Left renal pelvis (tissue), 4 donors: Measurements from ENCODE around the gene PCDHGA7. TPM values are rescaled to one million over a fixed set of nuclear protein-coding genes. Genes with fewer than 3 reads are reported as not detected.
"Not testable (repeated sequence)": the region's sequence is repeated elsewhere in the genome, so short reads cannot be mapped to it uniquely, and the experiment has no call there.

Source experiments
- DNase-seq, 4 donors: peaks; one replicate each; pipeline ENCODE4 v3.0.0-alpha.2; 2013; ENCODE audit warnings: low read depth in 4 of 4, low spot score in 3 of 4
- polyA plus RNA-seq, 4 donors: library from polyadenylated mRNA; unstranded; fragments of 120-200 nt; gene quantifications; one replicate each; pipeline ENCODE4 v1.2.1, GENCODE V29; 2013; ENCODE audit not compliant: insufficient read length in 4 of 4

The PCDHGA7 gene
- polyA plus RNA-seq, 4 donors, result 1.8 to 2.5 (median 2.1) TPM

DNA sequence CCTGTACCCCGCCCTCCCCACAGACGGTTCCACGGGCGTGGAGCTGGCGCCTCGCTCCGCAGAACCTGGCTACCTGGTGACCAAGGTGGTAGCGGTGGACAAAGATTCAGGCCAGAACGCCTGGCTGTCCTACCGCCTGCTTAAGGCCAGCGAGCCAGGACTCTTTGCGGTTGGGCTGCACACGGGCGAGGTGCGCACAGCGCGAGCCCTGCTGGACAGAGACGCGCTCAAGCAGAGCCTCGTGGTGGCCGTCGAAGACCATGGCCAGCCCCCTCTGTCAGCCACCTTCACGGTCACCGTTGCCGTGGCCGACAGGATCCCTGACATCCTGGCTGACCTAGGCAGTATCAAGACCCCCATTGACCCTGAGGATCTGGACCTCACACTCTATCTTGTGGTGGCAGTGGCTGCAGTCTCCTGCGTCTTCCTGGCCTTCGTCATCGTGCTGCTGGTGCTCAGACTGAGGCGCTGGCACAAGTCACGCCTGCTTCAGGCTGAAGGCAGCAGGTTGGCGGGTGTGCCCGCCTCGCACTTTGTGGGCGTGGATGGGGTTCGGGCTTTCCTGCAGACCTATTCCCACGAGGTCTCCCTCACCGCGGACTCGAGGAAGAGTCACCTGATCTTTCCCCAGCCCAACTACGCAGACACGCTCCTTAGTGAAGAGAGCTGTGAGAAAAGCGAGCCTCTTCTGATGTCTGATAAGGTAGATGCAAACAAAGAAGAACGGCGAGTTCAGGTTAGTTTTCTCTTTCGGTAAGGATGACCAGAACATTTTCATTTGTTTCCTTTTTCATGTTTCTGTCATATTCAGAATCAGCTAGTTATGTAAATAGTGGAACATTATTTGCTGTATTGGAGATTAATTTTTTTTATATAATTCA, 16.3 kb upstream of the PCDHGA7 start:
- DNase-seq, result no peak

DNA sequence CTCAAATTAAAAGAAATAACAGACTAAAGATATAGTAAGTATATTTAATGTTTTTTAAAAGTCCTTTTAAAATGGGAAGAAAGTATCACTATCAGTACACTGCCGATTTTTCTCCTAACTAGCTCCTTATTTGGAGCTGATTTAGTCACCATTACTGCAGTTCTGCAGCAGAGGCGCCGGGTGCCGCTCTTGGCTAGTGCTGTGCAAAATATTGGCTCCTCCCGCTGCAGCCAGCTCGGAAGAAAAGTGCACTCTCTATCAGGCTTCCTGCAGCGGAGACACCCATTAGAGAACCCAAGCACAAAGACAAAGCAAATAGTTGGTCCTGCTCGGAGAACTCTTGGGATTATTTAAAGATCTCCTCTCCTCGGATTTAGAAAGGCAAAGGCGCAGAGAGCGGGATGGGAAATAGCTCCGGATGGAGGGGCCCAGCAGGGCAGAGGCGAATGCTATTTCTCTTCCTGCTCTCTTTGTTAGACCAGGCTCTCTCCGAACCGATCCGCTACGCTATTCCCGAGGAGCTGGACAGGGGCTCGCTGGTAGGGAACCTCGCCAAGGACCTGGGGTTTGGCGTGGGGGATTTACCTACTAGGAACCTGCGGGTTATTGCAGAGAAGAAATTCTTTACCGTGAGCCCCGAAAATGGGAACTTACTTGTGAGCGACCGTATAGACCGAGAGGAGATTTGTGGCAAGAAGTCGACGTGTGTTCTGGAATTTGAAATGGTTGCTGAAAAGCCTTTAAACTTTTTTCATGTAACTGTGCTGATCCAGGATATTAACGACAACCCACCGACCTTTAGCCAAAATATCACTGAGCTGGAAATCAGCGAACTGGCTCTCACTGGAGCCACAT, 12.3 kb upstream of the PCDHGA7 start, which contains the start of gene PCDHGB3:
PCDHGB3 (plus strand) TSS at position 249 of the 855 bp plus-strand sequence; CDS start at position 402, 153 bp downstream.
- no peak for DNase-seq

DNA sequence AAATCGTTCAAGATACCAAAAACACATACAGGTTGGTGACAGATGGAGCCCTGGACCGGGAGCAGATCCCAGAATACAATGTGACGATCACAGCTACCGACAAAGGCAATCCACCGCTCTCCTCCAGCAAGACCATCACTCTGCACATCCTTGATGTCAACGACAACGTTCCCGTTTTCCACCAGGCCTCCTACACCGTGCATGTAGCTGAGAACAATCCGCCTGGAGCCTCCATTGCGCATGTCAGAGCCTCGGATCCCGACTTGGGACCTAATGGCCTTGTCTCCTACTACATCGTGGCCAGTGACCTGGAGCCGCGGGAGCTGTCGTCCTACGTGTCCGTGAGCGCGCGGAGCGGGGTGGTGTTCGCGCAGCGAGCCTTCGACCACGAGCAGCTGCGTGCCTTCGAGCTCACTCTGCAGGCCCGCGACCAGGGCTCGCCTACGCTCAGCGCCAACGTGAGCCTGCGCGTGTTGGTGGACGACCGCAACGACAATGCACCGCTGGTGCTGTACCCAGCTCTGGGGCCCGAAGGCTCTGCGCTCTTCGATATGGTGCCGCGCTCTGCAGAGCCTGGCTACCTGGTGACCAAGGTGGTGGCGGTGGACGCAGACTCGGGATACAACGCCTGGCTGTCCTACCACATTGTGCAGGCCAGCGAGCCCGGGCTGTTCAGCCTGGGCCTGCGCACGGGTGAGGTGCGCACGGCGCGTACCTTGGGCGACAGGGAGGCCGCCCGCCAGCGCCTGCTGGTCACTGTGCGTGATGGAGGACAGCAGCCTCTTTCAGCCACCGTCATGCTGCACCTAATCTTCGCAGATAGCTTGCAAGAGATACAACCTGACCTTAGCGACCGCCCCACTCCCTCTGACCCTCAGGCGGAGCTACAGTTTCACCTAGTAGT, 10.7 kb upstream of the PCDHGA7 start:
- DNase-seq, result no peak

DNA sequence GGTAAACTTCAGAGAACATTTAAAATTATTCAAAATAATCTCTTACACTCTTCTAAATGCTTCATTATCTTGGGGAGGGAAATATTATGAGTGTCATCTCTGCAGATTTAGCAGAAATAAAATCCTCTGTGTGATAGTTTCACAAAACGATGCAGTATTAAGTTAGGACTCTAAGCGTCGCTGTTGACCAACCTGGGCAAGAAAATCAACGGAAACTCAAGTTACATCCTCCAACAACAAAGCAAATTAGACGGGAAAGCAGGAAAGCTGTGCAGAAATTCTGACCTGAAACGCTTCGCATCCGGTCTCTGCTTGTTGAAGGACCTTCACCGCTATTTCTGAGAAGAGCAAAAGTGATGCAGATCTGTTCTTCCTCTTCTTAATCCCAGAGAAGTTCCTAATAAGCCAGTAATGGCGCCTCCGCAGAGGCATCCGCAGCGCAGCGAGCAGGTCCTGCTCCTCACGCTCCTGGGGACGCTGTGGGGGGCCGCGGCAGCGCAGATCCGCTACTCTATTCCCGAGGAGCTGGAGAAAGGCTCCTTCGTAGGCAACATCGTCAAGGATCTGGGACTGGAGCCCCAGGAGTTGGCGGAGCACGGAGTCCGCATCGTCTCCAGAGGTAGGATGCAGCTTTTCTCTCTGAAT, 8.7 kb upstream of the PCDHGA7 start, which contains the start of gene PCDHGA6:
PCDHGA6 (plus strand) TSS at position 219 of the 645 bp plus-strand sequence; CDS start at position 412, 193 bp downstream.
- no peak for DNase-seq

DNA sequence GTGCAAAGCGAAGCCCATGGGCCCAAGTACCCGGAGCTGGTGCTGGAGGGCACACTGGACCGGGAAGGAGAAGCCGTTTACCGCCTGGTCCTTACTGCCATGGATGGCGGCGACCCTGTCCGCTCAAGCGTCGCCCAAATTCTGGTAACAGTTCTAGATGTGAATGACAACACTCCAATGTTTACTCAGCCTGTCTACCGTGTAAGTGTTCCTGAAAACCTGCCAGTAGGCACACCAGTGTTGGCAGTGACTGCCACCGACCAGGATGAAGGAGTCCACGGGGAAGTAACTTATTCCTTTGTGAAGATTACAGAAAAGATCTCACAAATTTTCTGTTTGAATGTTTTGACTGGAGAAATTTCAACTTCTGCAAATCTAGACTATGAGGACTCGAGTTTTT, 7.9 kb upstream of the PCDHGA7 start:
- DNase-seq, result no peak

DNA sequence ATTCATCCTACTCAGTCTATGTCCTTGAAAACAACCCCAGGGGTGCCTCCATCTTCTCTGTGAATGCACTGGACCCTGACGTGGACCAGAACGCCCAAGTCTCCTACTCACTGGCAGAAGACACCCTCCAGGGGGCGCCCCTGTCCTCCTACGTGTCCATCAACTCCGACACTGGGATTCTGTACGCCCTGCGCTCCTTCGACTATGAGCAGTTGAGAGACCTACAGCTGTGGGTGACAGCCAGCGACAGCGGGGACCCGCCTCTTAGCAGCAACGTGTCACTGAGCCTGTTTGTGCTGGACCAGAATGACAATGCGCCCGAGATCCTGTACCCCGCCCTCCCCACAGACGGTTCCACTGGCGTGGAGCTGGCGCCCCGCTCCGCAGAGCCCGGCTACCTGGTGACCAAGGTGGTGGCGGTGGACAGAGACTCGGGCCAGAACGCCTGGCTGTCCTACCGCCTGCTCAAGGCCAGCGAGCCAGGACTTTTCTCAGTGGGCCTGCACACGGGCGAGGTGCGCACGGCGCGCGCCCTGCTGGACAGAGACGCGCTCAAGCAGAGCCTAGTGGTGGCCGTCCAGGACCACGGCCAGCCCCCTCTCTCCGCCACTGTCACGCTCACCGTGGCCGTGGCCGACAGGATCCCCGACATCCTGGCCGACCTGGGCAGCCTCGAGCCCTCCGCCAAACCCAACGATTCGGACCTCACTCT, 6.9 kb upstream of the PCDHGA7 start:
- DNase-seq, result not testable (repeated sequence)

DNA sequence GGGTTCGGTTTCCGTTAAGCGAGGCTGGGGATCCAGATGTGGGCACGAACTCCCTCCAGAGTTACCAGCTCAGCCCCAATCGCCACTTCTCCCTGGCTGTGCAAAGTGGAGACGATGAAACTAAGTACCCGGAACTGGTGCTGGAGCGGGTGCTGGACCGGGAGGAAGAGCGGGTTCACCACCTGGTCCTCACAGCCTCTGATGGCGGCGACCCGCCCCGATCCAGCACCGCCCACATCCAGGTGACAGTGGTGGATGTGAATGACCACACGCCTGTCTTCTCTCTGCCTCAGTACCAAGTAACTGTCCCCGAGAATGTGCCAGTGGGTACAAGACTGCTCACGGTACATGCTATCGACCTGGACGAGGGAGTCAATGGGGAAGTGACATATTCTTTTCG, 803 bp downstream of the PCDHGA7 start:
- no peak for DNase-seq

DNA sequence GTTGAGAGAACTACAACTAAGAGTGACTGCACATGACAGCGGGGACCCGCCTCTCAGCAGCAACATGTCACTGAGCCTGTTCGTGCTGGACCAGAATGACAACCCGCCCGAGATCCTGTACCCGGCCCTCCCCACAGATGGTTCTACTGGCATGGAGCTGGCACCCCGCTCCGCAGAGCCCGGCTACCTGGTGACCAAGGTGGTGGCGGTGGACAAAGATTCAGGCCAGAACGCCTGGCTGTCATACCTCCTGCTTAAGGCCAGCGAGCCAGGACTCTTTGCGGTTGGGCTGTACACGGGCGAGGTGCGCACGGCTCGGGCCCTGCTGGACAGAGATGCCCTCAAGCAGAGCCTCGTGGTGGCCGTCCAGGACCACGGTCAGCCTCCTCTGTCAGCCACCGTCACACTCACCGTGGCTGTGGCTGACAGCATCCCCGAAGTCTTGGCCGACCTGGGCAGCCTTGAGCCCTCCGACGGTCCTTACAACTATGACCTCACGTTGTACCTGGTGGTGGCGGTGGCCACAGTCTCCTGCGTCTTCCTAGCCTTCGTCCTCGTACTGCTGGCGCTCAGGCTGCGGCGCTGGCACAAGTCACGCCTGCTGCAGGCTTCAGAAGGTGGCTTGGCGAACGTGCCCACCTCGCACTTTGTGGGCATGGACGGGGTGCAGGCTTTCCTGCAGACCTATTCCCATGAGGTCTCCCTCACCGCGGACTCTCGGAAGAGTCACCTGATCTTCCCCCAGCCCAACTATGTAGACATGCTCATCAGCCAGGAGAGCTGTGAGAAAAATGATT, 2.1 kb downstream of the PCDHGA7 start:
- no peak for DNase-seq

DNA sequence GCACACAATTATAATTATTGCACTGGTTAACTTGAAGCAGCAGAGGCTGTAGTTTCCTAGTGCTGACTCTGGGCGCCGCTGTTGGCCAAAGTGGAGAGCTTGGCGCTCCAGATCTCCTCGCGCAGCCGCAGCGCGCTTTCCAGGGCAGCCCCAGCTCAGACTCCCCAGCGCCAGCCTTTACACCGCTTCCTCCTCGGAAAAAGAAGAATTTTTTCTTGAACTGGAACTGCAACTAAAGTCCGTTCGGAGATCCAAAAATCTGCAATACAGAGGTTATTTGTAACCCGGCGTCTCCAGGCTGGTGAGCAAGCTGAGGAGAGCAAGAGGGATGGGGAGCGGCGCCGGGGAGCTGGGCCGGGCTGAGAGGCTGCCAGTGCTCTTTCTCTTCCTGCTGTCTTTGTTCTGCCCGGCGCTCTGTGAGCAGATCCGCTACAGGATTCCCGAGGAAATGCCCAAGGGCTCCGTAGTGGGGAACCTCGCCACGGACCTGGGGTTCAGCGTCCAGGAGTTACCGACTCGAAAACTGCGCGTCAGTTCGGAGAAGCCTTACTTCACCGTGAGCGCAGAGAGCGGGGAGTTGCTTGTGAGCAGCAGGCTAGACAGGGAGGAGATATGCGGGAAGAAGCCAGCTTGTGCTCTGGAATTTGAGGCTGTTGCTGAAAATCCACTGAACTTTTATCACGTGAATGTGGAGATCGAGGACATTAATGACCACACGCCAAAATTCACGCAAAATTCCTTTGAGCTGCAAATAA, 5.2 kb downstream of the PCDHGA7 start, which contains the start of gene PCDHGB4:
PCDHGB4 (plus strand) TSS at position 142 of the 755 bp plus-strand sequence; CDS start at position 329, 187 bp downstream.
- DNase-seq, result not testable (repeated sequence)

DNA sequence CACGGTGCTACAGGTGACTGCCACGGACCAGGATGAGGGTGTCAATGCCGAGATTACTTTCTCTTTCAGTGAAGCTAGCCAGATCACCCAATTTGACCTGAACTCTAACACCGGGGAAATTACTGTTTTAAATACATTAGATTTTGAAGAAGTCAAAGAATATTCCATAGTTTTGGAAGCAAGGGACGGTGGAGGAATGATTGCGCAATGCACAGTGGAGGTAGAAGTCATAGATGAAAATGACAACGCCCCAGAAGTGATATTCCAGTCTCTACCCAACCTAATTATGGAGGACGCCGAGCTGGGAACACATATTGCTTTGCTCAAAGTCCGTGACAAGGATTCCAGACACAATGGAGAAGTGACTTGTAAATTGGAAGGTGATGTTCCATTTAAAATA, 6.1 kb downstream of the PCDHGA7 start:
- DNase-seq, result no peak

DNA sequence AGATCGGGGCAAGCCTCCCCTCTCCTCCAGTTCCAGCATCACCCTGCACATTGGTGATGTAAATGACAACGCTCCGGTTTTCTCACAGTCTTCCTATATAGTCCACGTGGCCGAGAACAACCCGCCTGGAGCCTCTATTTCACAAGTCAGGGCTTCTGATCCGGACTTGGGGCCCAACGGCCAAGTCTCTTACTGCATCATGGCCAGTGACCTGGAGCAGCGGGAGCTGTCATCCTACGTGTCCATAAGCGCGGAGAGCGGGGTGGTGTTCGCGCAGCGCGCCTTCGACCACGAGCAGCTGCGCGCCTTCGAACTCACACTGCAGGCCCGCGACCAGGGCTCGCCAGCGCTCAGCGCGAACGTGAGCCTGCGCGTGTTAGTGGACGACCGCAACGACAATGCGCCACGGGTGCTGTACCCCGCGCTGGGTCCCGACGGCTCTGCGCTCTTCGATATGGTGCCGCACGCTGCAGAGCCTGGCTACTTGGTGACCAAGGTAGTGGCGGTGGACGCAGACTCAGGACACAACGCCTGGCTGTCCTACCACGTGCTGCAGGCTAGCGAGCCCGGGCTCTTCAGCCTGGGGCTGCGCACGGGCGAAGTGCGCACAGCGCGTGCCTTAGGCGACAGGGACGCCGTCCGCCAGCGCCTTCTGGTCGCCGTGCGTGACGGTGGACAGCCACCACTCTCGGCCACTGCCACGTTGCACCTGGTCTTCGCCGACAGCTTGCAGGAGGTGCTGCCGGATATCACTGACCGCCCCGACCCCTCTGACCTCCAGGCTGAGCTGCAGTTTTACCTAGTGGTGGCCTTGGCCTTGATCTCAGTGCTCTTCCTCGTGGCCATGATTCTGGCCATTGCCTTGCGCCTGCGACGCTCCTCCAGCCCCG, 6.9 kb downstream of the PCDHGA7 start:
- DNase-seq, result no peak

DNA sequence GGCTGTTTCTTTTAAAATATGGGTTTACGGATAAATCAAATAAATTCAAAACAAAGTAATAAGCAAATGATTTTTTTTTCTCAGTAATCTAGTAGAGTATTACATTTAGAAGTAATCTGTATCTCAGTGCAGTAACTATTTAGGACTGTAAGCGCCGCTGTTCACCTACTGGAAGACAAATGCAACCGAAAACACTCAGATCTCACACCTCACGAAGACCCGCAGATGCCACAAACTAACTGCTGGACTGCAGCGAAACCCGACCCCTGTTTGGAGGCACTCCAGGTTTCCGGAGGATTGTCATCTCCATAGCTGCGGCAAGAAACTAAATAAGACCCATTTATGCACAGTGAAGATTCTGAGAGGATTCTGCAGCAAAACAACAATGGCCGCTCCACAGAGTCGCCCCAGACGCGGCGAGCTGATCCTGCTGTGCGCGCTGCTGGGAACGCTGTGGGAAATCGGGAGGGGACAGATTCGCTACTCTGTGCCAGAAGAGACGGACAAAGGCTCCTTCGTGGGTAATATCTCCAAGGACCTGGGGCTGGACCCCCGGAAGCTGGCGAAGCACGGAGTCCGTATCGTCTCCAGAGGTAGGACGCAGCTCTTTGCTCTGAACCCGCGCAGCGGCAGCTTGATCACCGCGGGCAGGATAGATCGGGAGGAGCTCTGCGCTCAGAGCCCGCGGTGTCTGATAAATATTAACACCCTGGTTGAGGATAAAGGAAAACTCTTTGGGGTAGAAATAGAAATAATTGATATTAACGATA, 10.1 kb downstream of the PCDHGA7 start, which contains the start of gene PCDHGA8:
PCDHGA8 (plus strand) TSS at position 205 of the 770 bp plus-strand sequence; CDS start at position 386, 181 bp downstream.
- DNase-seq, result no peak

DNA sequence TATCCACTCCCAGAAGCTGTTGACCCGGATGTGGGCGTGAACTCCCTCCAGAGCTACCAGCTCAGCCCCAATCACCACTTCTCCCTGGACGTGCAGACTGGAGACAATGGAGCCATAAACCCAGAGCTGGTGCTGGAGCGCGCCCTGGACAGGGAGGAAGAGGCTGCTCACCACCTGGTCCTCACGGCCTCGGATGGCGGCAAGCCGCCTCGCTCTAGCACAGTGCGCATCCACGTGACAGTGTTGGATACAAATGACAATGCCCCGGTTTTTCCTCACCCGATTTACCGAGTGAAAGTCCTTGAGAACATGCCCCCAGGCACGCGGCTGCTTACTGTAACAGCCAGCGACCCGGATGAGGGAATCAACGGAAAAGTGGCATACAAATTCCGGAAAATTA, 10.7 kb downstream of the PCDHGA7 start:
- no peak for DNase-seq

DNA sequence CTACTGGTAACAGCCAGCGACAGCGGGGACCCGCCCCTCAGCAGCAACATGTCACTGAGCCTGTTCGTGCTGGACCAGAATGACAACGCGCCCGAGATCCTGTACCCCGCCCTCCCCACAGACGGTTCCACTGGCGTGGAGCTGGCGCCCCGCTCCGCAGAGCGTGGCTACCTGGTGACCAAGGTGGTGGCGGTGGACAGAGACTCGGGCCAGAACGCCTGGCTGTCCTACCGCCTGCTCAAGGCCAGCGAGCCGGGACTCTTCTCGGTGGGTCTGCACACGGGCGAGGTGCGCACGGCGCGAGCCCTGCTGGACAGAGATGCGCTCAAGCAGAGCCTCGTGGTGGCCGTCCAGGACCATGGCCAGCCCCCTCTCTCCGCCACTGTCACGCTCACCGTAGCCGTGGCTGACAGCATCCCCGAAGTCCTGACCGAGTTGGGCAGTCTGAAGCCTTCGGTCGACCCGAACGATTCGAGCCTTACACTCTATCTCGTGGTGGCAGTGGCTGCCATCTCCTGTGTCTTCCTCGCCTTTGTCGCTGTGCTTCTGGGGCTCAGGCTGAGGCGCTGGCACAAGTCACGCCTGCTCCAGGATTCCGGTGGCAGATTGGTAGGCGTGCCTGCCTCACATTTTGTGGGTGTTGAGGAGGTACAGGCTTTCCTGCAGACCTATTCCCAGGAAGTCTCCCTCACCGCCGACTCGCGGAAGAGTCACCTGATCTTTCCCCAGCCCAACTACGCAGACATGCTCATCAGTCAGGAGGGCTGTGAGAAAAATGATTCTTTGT, 12.1 kb downstream of the PCDHGA7 start:
- not testable (repeated sequence) for DNase-seq
